Skeletal muscle tissue (tissue), 4 donors: ENCODE results near the gene OR52W1. TPM values are rescaled to one million over a fixed set of nuclear protein-coding genes. Genes with fewer than 3 reads are reported as not detected.

Experiments used
- H3K27ac ChIP-seq: one replicate; pipeline ENCODE4 v1.7.0; 2013; ENCODE audit warnings: mild to moderate bottlenecking, low read depth, low read length, inconsistent platforms
- H3K27me3 ChIP-seq, 3 donors: one replicate each; pipeline ENCODE4 v1.7.0; 2013; ENCODE audit warnings: low read length in 3 of 3; ENCODE audit not compliant: control insufficient read depth in 3 of 3, insufficient read depth in 3 of 3
- H3K36me3 ChIP-seq, 3 donors: one replicate each; pipeline ENCODE4 v1.7.0; 2013; ENCODE audit warnings: low read length in 3 of 3; ENCODE audit not compliant: control insufficient read depth in 3 of 3, insufficient read depth in 3 of 3
- H3K4me1 ChIP-seq, 3 donors: one replicate each; pipeline ENCODE4 v1.7.0; 2013; ENCODE audit warnings: low read length in 3 of 3, mild to moderate bottlenecking in 3 of 3; ENCODE audit not compliant: control insufficient read depth in 3 of 3, insufficient read depth in 3 of 3
- H3K4me3 ChIP-seq, 3 donors: one replicate each; pipeline ENCODE4 v1.7.0; 2013; ENCODE audit warnings: low read length in 3 of 3
- H3K9ac ChIP-seq, 3 donors: one replicate each; pipeline ENCODE4 v1.7.0; 2013; ENCODE audit warnings: low read length in 3 of 3, mild to moderate bottlenecking in 3 of 3, moderate library complexity in 2 of 3, low read depth in 1 of 3
- H3K9me3 ChIP-seq, 3 donors: one replicate each; pipeline ENCODE4 v1.7.0; 2013; ENCODE audit warnings: low read length in 3 of 3; ENCODE audit not compliant: control insufficient read depth in 3 of 3
- total RNA-seq: library from RNA; depleted of rRNA; stranded (reverse); fragments of >200 nt; gene quantifications from one replicate; pipeline ENCODE4 v1.2.3, GENCODE V29; 2014
- donor health status: Osteomylitis.

OR52W1 gene
- total RNA-seq, 1 donor from 2014 or later, result not detected

DNA sequence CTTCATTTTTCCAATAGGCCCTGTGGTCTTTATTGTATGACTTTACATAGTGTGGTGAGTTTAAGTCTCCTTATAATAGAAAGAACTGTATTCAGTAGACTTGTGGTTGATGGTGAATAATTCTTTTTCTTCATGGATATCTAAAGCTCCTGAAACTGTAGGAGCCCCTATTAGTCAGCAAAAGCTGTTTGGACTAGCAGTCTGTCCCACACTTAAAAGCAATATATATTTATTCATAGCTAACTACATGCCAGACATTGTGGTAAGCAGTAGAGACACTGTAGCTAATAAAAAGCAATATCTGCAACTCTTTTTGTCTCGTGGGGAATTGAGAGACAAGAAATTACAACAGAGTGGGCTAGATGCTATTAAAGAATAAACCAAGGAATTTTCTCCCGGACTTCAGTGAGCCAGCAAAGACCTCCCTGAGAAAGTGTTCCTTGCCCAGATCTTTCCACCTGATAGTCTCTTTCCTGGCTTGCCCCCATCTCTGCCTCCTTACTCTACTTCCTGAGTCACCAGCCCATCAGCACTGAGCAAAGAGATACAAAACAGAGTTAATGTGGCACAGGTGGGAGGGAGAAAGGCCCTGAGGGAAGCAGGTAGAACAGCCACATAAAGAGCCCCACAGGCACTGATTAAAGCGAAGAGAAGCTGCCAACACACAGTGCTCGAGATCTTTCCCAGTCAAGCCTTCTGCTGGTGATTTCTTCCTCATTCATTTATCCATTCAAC lies 1.4 kb upstream of the OR52W1 start:
- Histone ChIP-seq H3K27ac (no peak overlapping the region), H3K27me3 (no peaks in the 10 kb centered on the region), H3K9ac (no peak overlapping the region), H3K36me3 (no peaks in the 10 kb centered on the region), H3K4me1 (no peaks in the 10 kb centered on the region), H3K9me3 (no peaks in the 10 kb centered on the region), H3K4me3 (no peak overlapping the region)

DNA sequence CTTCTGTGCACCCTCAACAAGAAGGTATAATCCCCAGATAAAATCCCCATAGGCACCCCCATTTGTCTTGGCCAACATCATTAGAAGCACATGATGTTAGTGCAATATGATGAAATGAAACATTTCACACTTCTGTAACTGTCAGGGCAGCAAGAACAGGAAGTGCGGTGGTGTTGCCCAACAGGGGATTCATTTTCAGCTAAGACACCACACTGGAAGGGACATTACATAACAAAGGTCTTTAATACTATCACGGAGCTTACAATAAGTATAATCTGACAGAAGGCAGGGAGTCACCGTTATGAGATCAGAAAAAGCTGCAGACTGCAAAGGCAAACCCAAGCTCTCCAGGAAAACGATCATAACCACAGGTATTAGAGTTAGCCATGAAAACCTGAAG lies 2.0 kb downstream of the OR52W1 start:
- H3K4me3 ChIP-seq, result no peak overlapping the region
- H3K27ac ChIP-seq, result no peak overlapping the region

DNA sequence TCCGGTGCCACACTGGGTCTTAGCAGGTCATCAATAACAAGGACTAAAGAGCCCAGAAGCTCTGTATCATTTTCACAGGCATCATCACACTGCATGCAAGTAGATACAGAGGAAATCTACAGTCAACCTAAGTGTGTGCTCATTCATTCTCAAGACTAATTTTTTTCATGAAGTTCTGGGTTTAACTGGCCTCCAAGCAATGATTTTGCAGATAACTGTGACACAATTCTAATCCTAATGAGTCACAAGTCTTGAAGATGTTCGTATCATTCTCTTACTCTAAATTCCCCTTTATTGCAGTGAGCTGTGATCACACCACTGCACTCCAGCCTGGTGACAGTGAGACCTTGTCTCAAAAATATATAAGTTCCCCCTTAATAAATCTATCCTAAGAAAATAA lies 2.5 kb downstream of the OR52W1 start:
- H3K9me3 ChIP-seq, result no peaks in the 10 kb centered on the region
- H3K27me3 ChIP-seq, result no peaks in the 10 kb centered on the region
- H3K4me1 ChIP-seq, result no peaks in the 10 kb centered on the region
- no peak overlapping the region for H3K9ac ChIP-seq
- no peak overlapping the region for H3K4me3 ChIP-seq
- H3K36me3 ChIP-seq, result peaks cover 0 to 16% (median 4%) of the 10 kb centered on the region in 3 donors
- no peak overlapping the region for H3K27ac ChIP-seq

More for the DNA sequence above, 2.0 kb downstream of the OR52W1 start:
- H3K9me3 ChIP-seq, result no peaks in the 10 kb centered on the region
- H3K9ac ChIP-seq, result no peak overlapping the region
- no peaks in the 10 kb centered on the region for H3K4me1 ChIP-seq
- no peaks in the 10 kb centered on the region for H3K27me3 ChIP-seq
- peaks cover 0 to 12% (median 4%) of the 10 kb centered on the region in 3 donors for H3K36me3 ChIP-seq

DNA sequence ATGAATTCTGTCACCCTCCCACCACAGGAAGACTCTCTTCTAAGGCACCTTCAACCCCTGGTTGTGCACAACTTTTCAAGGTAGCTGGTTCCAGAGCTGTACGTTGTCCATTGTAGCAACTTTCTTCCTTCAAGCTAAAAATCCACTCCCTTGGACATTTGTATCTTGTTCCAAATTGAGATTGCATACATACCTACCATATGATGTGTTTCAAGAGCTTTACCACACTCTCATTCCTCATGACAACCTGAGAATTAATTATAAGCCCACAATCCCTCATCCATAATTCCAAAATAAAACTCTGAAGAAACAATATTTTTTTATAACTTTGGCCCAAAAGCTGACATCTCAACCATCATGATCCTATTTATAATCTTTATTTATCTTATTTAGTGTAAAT lies 3.0 kb downstream of the OR52W1 start:
- Histone ChIP-seq H3K4me3 (no peak overlapping the region), H3K4me1 (no peaks in the 10 kb centered on the region), H3K27me3 (no peaks in the 10 kb centered on the region), H3K9me3 (no peaks in the 10 kb centered on the region), H3K36me3 (peaks cover 0 to 18% (median 4%) of the 10 kb centered on the region in 3 donors), H3K27ac (no peak overlapping the region), H3K9ac (no peak overlapping the region)

DNA sequence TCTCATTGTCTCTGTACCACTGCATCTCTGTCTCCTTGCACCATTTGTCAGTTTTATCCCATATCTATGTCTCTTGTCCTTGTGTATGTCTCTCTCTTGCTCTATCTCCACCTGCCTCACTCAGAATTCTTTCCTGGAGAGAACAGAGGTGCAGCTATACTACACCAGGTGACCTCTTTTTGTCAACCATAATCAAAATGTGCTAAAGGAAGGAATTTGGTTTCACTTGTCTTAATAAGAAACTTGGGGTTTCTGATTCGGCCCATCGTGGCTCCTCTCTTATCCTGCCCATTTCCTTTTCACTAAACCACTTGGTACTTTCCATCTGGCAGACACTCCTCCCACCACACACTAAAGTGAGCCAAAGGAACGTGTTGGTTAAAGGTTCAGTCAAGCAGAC lies 4.3 kb downstream of the OR52W1 start:
- H3K9me3 ChIP-seq, result no peaks in the 10 kb centered on the region
- H3K4me3 ChIP-seq, result no peak overlapping the region
- H3K27me3 ChIP-seq, result no peaks in the 10 kb centered on the region
- H3K4me1 ChIP-seq, result no peaks in the 10 kb centered on the region
- no peak overlapping the region for H3K27ac ChIP-seq
- H3K36me3 ChIP-seq, result peaks cover 0 to 23% (median 8%) of the 10 kb centered on the region in 3 donors
- no peak overlapping the region for H3K9ac ChIP-seq

DNA sequence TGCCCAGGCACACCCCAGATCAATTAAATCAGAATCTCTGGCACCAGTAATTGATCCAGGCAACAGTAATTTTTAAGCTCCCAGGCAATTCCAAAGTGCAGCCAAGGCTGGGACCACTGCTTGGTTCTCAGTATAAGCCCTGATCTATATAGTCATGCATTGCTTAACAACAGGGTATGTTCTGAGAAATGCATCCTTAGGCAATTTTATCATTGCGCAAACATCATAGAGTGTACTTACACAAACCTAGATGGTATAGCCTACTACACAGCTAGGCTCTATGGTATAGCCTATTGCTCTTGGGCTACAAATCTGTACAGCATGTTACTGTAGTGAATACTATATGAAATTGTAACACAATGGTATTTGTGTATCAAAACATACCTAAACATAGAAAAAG lies 5.7 kb downstream of the OR52W1 start:
- no peak overlapping the region for H3K4me3 ChIP-seq
- H3K4me1 ChIP-seq, result no peaks in the 10 kb centered on the region
- no peak overlapping the region for H3K9ac ChIP-seq
- no peaks in the 10 kb centered on the region for H3K9me3 ChIP-seq
- H3K27ac ChIP-seq, result no peak overlapping the region
- H3K27me3 ChIP-seq, result no peaks in the 10 kb centered on the region
- H3K36me3 ChIP-seq, result peaks cover 2 to 23% (median 12%) of the 10 kb centered on the region in 3 donors

DNA sequence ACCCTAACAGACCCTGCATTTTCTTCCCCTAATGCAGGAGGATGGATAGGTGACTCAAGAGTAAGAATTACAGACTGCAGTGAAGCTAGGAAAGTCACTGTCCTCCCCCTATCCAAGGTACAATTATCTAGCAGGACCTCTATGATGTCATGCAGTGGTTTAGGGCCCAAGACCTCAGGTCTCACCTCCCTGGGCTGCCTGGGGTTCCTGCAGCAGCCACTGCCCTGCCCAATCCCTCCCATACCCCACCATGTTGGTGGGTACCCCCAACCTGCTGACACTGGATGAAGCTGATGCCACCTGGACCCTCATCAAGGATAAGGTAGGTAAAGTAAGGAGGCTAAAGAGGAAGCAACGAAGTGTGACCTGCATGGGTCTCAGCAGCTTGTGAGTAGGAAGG lies 6.3 kb downstream of the OR52W1 start, which contains the start of gene C11orf42:
C11orf42 (plus strand) TSS at position 192 of the 400 bp plus-strand sequence; CDS start at position 251, 59 bp downstream.
- H3K27ac ChIP-seq, result no peak within 1 kb of the TSS
- H3K9me3 ChIP-seq, result no peaks in the 10 kb centered on the region
- peaks cover 7 to 30% (median 17%) of the 10 kb centered on the region in 3 donors for H3K36me3 ChIP-seq
- H3K27me3 ChIP-seq, result no peaks in the 10 kb centered on the region
- no peak within 1 kb of the TSS for H3K9ac ChIP-seq
- H3K4me1 ChIP-seq, result no peaks in the 10 kb centered on the region
- H3K4me3 ChIP-seq, result no peak within 1 kb of the TSS

DNA sequence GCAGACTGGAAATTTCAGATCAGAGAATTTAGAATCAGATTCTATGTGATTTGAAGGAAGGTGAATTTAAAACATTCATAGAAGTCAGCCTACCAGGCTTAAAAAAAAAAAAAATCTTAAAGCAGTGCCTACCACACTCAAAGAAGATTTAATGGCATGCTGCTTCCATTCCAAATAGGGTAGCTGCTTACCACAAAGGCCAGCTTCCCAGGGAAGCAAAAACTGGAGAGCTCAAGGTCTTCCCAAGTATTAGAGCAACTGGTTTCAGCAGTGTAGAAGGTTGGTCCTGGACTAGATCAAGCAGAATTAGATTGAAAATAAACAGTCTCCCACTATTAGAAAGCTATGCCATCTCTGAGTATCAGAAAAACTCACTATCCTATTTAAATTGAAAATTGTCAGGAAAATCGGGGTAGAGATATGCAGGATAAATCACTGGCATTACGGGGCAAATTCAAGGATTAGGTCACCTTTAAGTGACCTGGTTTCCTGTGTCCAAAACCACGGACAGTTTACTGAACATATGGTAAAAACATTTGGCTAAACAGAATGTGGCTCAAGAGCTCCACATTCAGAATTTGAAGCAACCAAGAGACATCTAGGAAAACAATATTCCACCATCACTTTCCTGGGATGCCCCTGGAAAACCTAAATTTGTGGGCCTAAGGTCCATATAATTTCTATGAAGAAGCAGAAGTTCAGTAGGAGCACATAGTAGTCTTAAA lies 7.6 kb downstream of the OR52W1 start:
- H3K27ac ChIP-seq, result no peak overlapping the region
- H3K9ac ChIP-seq, result no peak overlapping the region

DNA sequence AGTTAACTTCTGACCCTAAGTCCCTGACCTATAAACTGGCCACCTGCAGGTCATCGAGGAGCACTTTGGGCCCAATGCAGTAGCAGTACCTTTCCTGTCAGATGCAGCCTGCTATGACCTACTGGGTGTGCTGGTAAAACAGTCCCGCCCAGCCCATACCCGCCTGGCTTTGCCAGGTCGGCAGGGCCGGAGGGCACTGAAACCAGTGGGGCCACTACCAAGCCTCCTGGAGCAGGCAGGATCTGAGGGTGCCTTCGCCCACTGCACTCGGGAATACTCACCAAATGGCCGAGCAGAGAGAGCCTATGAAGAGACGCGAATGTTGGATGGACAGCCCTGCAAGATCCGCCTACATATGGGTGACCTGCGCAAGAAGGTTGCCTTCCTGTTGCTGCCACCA lies 10.8 kb downstream of the OR52W1 start:
- Histone ChIP-seq H3K9me3 (no peaks in the 10 kb centered on the region), H3K4me3 (no peak overlapping the region), H3K27ac (no peak overlapping the region), H3K36me3 (peaks cover 26 to 55% (median 52%) of the 10 kb centered on the region in 3 donors), H3K9ac (no peak overlapping the region), H3K27me3 (no peaks in the 10 kb centered on the region), H3K4me1 (no peaks in the 10 kb centered on the region)

More for the DNA sequence above, 7.6 kb downstream of the OR52W1 start:
- Histone ChIP-seq H3K27me3 (no peaks in the 10 kb centered on the region), H3K4me3 (no peak overlapping the region), H3K36me3 (peaks cover 11 to 42% (median 26%) of the 10 kb centered on the region in 3 donors), H3K4me1 (no peaks in the 10 kb centered on the region), H3K9me3 (no peaks in the 10 kb centered on the region)
